Peyer's patch (tissue), 4 donors: ENCODE results near the gene FMN1.

Source experiments
- POLR2A ChIP-seq, 2 donors: fragments of 450-650 bp; IDR thresholded peaks; one replicate each; pipeline ENCODE4 v1.5.1; 2017; ENCODE audit warnings: antibody characterized with exemption in 2 of 2, mild to moderate bottlenecking in 2 of 2, moderate library complexity in 2 of 2
- TF ChIP-seq, protein P1 (sequence below), 6 experiments: fragments of 450-650 bp in 4 of 6; fragments of 200-600 bp in 2 of 6; sonication (generic) in 1 of 6; IDR thresholded peaks; one replicate each; pipeline ENCODE4 v1.5.1; 2017 to 2019; ENCODE audit warnings: antibody characterized with exemption in 6 of 6, mild to moderate bottlenecking in 3 of 6, moderate library complexity in 1 of 6

DNA sequence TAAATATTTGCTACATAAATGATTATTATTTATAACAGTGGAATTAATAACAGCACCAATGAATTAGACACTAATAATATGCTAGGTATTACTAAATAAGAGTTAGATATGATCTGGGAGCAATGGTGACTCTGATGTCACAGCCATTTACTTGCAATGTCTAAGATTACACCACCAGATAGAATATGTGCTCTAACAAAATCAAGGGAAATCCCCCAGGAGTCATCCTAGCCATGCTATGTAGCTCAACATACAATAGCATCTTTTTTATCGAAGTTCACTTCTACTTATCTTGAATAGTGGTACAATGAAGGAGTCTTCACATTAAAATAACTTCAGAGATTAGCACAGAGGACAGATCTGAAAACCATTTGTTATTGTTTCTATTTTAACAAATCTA is 154.0 kb downstream of the FMN1 start:
- no peak for TF ChIP-seq POLR2A (IDR thresholded peaks at IDR 0.05)
- TF ChIP-seq, protein P1, sequence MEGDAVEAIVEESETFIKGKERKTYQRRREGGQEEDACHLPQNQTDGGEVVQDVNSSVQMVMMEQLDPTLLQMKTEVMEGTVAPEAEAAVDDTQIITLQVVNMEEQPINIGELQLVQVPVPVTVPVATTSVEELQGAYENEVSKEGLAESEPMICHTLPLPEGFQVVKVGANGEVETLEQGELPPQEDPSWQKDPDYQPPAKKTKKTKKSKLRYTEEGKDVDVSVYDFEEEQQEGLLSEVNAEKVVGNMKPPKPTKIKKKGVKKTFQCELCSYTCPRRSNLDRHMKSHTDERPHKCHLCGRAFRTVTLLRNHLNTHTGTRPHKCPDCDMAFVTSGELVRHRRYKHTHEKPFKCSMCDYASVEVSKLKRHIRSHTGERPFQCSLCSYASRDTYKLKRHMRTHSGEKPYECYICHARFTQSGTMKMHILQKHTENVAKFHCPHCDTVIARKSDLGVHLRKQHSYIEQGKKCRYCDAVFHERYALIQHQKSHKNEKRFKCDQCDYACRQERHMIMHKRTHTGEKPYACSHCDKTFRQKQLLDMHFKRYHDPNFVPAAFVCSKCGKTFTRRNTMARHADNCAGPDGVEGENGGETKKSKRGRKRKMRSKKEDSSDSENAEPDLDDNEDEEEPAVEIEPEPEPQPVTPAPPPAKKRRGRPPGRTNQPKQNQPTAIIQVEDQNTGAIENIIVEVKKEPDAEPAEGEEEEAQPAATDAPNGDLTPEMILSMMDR (IDR thresholded peaks at IDR 0.05), result no peak
